SHP77 (cell line): ENCODE data around the gene LRRC27.

Experiments used
- DNase-seq, 2 experiments: peaks; one replicate each; lab custom pipeline; 2025; lab: John Stamatoyannopoulos, UW

LRRC27 gene

GRCh38 chr10:132414402-132415016, 82.5 kb downstream of the LRRC27 start:
- no peak for DNase-seq

- no peak for DNase-seq
Measured at GRCh38 chr10:132415255-132415654, 83.3 kb downstream of the LRRC27 start.

GRCh38 chr10:132415956-132416355, 84.0 kb downstream of the LRRC27 start:
- DNase-seq: no peak

- no peak for DNase-seq
Measured at GRCh38 chr10:132416566-132417256, 84.7 kb downstream of the LRRC27 start.

GRCh38 chr10:132417257-132417910, 85.4 kb downstream of the LRRC27 start:
- DNase-seq: no peak

- DNase-seq: no peak
Measured at GRCh38 chr10:132417957-132418441, 86.0 kb downstream of the LRRC27 start.

- DNase-seq: peak; percentile 82 to 90
Measured at GRCh38 chr10:132418527-132419416, 86.8 kb downstream of the LRRC27 start.

GRCh38 chr10:132419538-132420468, 87.8 kb downstream of the LRRC27 start:
- peak in 1 of 2 experiments; percentile 20 for DNase-seq

GRCh38 chr10:132420469-132420980, 88.5 kb downstream of the LRRC27 start:
- DNase-seq: no peak

GRCh38 chr10:132420981-132421846, 89.2 kb downstream of the LRRC27 start:
- DNase-seq: peak; percentile 47 to 68

- DNase-seq: peak; percentile 75 to 79
Measured at GRCh38 chr10:132421847-132422751, 90.1 kb downstream of the LRRC27 start.

GRCh38 chr10:132422903-132423825, 91.2 kb downstream of the LRRC27 start:
- DNase-seq: peak; percentile 49 to 52

GRCh38 chr10:132423966-132424861, 92.2 kb downstream of the LRRC27 start:
- peak in 1 of 2 experiments; percentile 16 for DNase-seq

GRCh38 chr10:132425029-132425756, 93.2 kb downstream of the LRRC27 start:
- DNase-seq: no peak

GRCh38 chr10:132425757-132426155, 93.8 kb downstream of the LRRC27 start:
- no peak for DNase-seq
